SU-DHL-6 (cell line): ENCODE data around the gene ALKBH3.

Experiments
- H2AFZ ChIP-seq: fragments of 200-600 bp; sonication (generic); 2 replicates; pipeline ENCODE4 v1.6.1; 2014; ENCODE audit warnings: low read depth, mild to moderate bottlenecking, moderate library complexity, mixed read lengths, antibody characterized with exemption, low read length; ENCODE audit not compliant: severe bottlenecking
- H3F3A ChIP-seq: fragments of 200-600 bp; shearing (Covaris generic); 2 replicates; pipeline ENCODE4 v1.6.0; 2016; ENCODE audit warnings: antibody characterized with exemption, mild to moderate bottlenecking; ENCODE audit not compliant: insufficient read depth
- H3K27ac ChIP-seq: fragments of 200-600 bp; sonication (generic); 2 replicates; pipeline ENCODE4 v1.5.1; 2016; ENCODE audit warnings: low read depth, mild to moderate bottlenecking, low read length, moderate library complexity, mixed read lengths
- H3K27me3 ChIP-seq: fragments of 200-600 bp; sonication (generic), shearing (Covaris generic); 2 replicates; pipeline ENCODE4 v1.6.0; 2014; ENCODE audit warnings: mild to moderate bottlenecking, low read length
- H3K36me3 ChIP-seq: fragments of 200-600 bp; sonication (generic); 2 replicates; pipeline ENCODE4 v1.6.1; 2014; ENCODE audit warnings: mild to moderate bottlenecking, low read length, mixed read lengths
- H3K4me2 ChIP-seq: fragments of 300-600, 200-600 bp; shearing (Covaris generic), sonication (generic); 2 replicates; pipeline ENCODE4 v1.6.0; 2014; ENCODE audit warnings: low read length, low read depth, mild to moderate bottlenecking; ENCODE audit not compliant: poor library complexity, severe bottlenecking
- H3K4me3 ChIP-seq: fragments of 200-600 bp; sonication (generic); 2 replicates; pipeline ENCODE4 v1.5.1; 2014; ENCODE audit warnings: antibody characterized with exemption, low read length, mild to moderate bottlenecking, mixed read lengths; ENCODE audit not compliant: insufficient read depth, poor library complexity, severe bottlenecking
- H3K79me2 ChIP-seq: fragments of 200-600 bp; sonication (generic); 2 replicates; pipeline ENCODE4 v1.6.1; 2014; ENCODE audit warnings: mild to moderate bottlenecking, low read length, moderate library complexity; ENCODE audit not compliant: insufficient read depth
- H3K9ac ChIP-seq: fragments of 200-600 bp; sonication (generic); 2 replicates; pipeline ENCODE4 v1.7.0; 2014; ENCODE audit warnings: mild to moderate bottlenecking, low read length
- H3K9me2 ChIP-seq: fragments of 200-600 bp; sonication (generic); replicated peaks from 2 replicates; pipeline ENCODE4 v1.6.1; 2014; ENCODE audit warnings: low read length; ENCODE audit not compliant: insufficient read depth
- H3K9me3 ChIP-seq: fragments of 200-600 bp; sonication (generic); 2 replicates; pipeline ENCODE4 v1.6.1; 2014; ENCODE audit warnings: low read length, mixed read lengths; ENCODE audit not compliant: insufficient read depth
- H4K20me1 ChIP-seq: fragments of 200-600 bp; sonication (generic); 2 replicates; pipeline ENCODE4 v1.6.1; 2014; ENCODE audit warnings: low read depth, mild to moderate bottlenecking, antibody characterized with exemption, low read length, moderate library complexity, mixed read lengths
- EZH2phosphoT487 ChIP-seq: fragments of 200-600 bp; sonication (generic), shearing (Covaris generic); conservative IDR thresholded peaks from 2 replicates; pipeline ENCODE4 v1.6.1; 2018; ENCODE audit warnings: mild to moderate bottlenecking, antibody characterized with exemption, low read length, moderate library complexity, mixed read lengths
- TF ChIP-seq, protein P1 (sequence below): fragments of 200-600 bp; sonication (generic); IDR thresholded peaks from one replicate; pipeline ENCODE4 v1.5.1; 2017; ENCODE audit warnings: antibody characterized with exemption, mild to moderate bottlenecking, low read length, moderate library complexity; ENCODE audit not compliant: insufficient read depth, poor library complexity, severe bottlenecking

ALKBH3 gene

GRCh38 chr11:43948341-43949225, 68.0 kb downstream of the ALKBH3 start:
- TF ChIP-seq EZH2phosphoT487, result no peak
- TF ChIP-seq, protein P1, sequence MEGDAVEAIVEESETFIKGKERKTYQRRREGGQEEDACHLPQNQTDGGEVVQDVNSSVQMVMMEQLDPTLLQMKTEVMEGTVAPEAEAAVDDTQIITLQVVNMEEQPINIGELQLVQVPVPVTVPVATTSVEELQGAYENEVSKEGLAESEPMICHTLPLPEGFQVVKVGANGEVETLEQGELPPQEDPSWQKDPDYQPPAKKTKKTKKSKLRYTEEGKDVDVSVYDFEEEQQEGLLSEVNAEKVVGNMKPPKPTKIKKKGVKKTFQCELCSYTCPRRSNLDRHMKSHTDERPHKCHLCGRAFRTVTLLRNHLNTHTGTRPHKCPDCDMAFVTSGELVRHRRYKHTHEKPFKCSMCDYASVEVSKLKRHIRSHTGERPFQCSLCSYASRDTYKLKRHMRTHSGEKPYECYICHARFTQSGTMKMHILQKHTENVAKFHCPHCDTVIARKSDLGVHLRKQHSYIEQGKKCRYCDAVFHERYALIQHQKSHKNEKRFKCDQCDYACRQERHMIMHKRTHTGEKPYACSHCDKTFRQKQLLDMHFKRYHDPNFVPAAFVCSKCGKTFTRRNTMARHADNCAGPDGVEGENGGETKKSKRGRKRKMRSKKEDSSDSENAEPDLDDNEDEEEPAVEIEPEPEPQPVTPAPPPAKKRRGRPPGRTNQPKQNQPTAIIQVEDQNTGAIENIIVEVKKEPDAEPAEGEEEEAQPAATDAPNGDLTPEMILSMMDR, result no peak
- Histone ChIP-seq H4K20me1 (no peaks in the 10 kb centered on the region), H3K4me2 (no peak overlapping the region), H3F3A (no peaks in the 10 kb centered on the region), H3K4me3 (no peak overlapping the region), H2AFZ (no peak overlapping the region), H3K27me3 (no peaks in the 10 kb centered on the region), H3K9me2 (no peaks in the 10 kb centered on the region), H3K9ac (no peak overlapping the region), H3K79me2 (no peaks in the 10 kb centered on the region), H3K9me3 (no peaks in the 10 kb centered on the region), H3K36me3 (no peaks in the 10 kb centered on the region), H3K27ac (no peak overlapping the region)

- H3K9me2 ChIP-seq, result no peaks in the 10 kb centered on the region
- no peak overlapping the region for H3K4me2 ChIP-seq
- H3K27me3 ChIP-seq, result no peaks in the 10 kb centered on the region
- no peak for TF ChIP-seq EZH2phosphoT487
- TF ChIP-seq, protein P1, result no peak
- H3K9ac ChIP-seq, result no peak overlapping the region
- H4K20me1 ChIP-seq, result no peaks in the 10 kb centered on the region
- no peaks in the 10 kb centered on the region for H3K36me3 ChIP-seq
- H2AFZ ChIP-seq, result no peak overlapping the region
- no peaks in the 10 kb centered on the region for H3K9me3 ChIP-seq
- no peak overlapping the region for H3K4me3 ChIP-seq
- no peaks in the 10 kb centered on the region for H3K79me2 ChIP-seq
- no peak overlapping the region for H3K27ac ChIP-seq
- no peaks in the 10 kb centered on the region for H3F3A ChIP-seq
Observed at GRCh38 chr11:43950311-43950855, 69.8 kb downstream of the ALKBH3 start.

DNA sequence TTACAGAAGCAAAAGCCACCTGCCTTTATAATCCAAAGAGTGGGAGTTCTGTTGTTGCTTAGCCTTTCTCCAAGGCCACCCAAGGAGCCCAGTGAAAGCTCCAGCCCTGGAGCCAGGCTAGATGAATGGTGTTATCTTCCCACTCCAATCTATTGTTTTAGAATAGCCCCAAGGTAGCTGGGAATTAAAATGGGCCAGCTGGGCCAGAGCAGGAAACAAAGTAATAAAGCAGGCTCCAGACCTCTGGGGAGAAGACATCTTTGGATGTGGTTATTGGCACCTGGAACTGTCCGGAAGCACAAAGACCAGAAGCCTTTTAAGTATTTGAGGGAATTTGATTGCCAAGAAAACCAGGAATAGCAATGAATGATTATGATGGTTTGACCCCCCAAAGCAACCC, 70.6 kb downstream of the ALKBH3 start:
- Histone ChIP-seq H3K79me2 (no peaks in the 10 kb centered on the region), H4K20me1 (no peaks in the 10 kb centered on the region), H3K27me3 (no peaks in the 10 kb centered on the region), H3K4me2 (no peak overlapping the region), H3K36me3 (no peaks in the 10 kb centered on the region), H3K9me3 (no peaks in the 10 kb centered on the region), H2AFZ (no peak overlapping the region), H3K9me2 (no peaks in the 10 kb centered on the region), H3K9ac (no peak overlapping the region), H3K4me3 (no peak overlapping the region), H3K27ac (no peak overlapping the region), H3F3A (no peaks in the 10 kb centered on the region)
- no peak for TF ChIP-seq EZH2phosphoT487
- TF ChIP-seq, protein P1, result no peak
